Activated CD4-positive, alpha-beta T cell treated with anti-CD3 and anti-CD28 coated beads for 4 hours (primary cell): ENCODE measurements around the gene VAC14.
"Not testable (repeated sequence)": the region's sequence is repeated elsewhere in the genome, so short reads cannot be mapped to it uniquely, and the experiment has no call there.

Source experiments
- DNase-seq, 2 donors: peaks; one replicate each; pipeline ENCODE4 v3.0.0-alpha.2; 2020

The VAC14 gene

GRCh38 chr16:70658921-70659320 is 142.0 kb downstream of the VAC14 start:
- no peak for DNase-seq

GRCh38 chr16:70657956-70658355 is 143.0 kb downstream of the VAC14 start:
- DNase-seq: no peak

GRCh38 chr16:70656712-70657263 is 144.2 kb downstream of the VAC14 start:
- no peak for DNase-seq

- no peak for DNase-seq
Observed at GRCh38 chr16:70656065-70656711, 144.8 kb downstream of the VAC14 start.

- DNase-seq: peak; percentile 58 to 81
Observed at GRCh38 chr16:70653809-70654771, 146.9 kb downstream of the VAC14 start.

- DNase-seq: no peak
Observed at GRCh38 chr16:70653406-70653805, 147.6 kb downstream of the VAC14 start.

- no peak for DNase-seq
Observed at GRCh38 chr16:70652322-70652721, 148.6 kb downstream of the VAC14 start.

GRCh38 chr16:70651524-70651923 is 149.4 kb downstream of the VAC14 start:
- DNase-seq: no peak

GRCh38 chr16:70650216-70650615 is 150.7 kb downstream of the VAC14 start:
- DNase-seq: no peak

GRCh38 chr16:70649300-70649699 is 151.7 kb downstream of the VAC14 start:
- no peak for DNase-seq

GRCh38 chr16:70648606-70649005 is 152.4 kb downstream of the VAC14 start:
- no peak for DNase-seq

GRCh38 chr16:70647441-70648359 is 153.3 kb downstream of the VAC14 start:
- no peak for DNase-seq

GRCh38 chr16:70646260-70647241 is 154.4 kb downstream of the VAC14 start, which contains the start of gene IL34:
Gene IL34 (plus strand): TSS chr16:70646559. CDS start chr16:70646948, 389 bp downstream.
- DNase-seq: no peak

GRCh38 chr16:70644763-70645597 is 156.0 kb downstream of the VAC14 start:
- DNase-seq: no peak

- DNase-seq: not testable (repeated sequence)
Observed at GRCh38 chr16:70643264-70643663, 157.7 kb downstream of the VAC14 start.

GRCh38 chr16:70642633-70643032 is 158.3 kb downstream of the VAC14 start:
- no peak for DNase-seq

- DNase-seq: no peak
Observed at GRCh38 chr16:70638814-70639792, 161.9 kb downstream of the VAC14 start.
